BLaER1 treated with 17β-estradiol and CSF1 and Interleukin-3, amounts not matched to agents 10 nM and 100 nM (cell line): ENCODE measurements around the gene ASIC2.

ENCODE experiments used
- H3K27ac ChIP-seq, 11 experiments: shearing (Covaris generic); formaldehyde crosslinking; 2 replicates each; pipeline ENCODE4 v1.8.1; 2022
- H3K27me3 ChIP-seq, 11 experiments: shearing (Covaris generic); formaldehyde crosslinking; 2 replicates each; pipeline ENCODE4 v1.8.1; 2022
- H3K36me3 ChIP-seq, 11 experiments: shearing (Covaris generic); formaldehyde crosslinking; 2 replicates each; pipeline ENCODE4 v1.8.1; 2022
- H3K4me1 ChIP-seq, 10 experiments: shearing (Covaris generic); formaldehyde crosslinking; 2 replicates each; pipeline ENCODE4 v1.8.1; 2022
- H3K4me2 ChIP-seq, 11 experiments: shearing (Covaris generic); formaldehyde crosslinking; 2 replicates each; pipeline ENCODE4 v1.8.1; 2022
- H3K4me3 ChIP-seq, 10 experiments: shearing (Covaris generic); formaldehyde crosslinking; 2 replicates each; pipeline ENCODE4 v1.8.1; 2022
- H3K9ac ChIP-seq, 11 experiments: shearing (Covaris generic); formaldehyde crosslinking; 2 replicates each; pipeline ENCODE4 v1.8.1; 2022
- H3K9me3 ChIP-seq, 11 experiments: shearing (Covaris generic); formaldehyde crosslinking; replicated peaks in 1 of 11; 2 replicates each; pipeline ENCODE4 v1.8.1; 2022
- H4K20me1 ChIP-seq, 11 experiments: shearing (Covaris generic); formaldehyde crosslinking; 2 replicates each; pipeline ENCODE4 v1.8.1; 2022
- Cebpa-rat ChIP-seq, 11 experiments: shearing (Covaris generic); IDR thresholded peaks; 2 replicates each; pipeline ENCODE4 v1.8.1; 2022

Gene ASIC2

GRCh38 chr17:33127706-33128105 is 165.4 kb downstream of the ASIC2 start:
- peak overlapping the region in 2 of 11 experiments; percentile 3 to 40; a peak in 3 of 22 replicates for H3K27ac ChIP-seq
- no peaks in the 10 kb centered on the region for H3K36me3 ChIP-seq
- no peak for TF ChIP-seq Cebpa-rat (IDR thresholded peaks at IDR 0.05)
- H3K4me1 ChIP-seq: peaks cover 0 to 17% (median 12%) of the 10 kb centered on the region in 10 experiments; a peak in 12 of 20 replicates
- no peak overlapping the region for H3K4me3 ChIP-seq
- no peaks in the 10 kb centered on the region for H3K9me3 ChIP-seq
- peak overlapping the region in 5 of 11 experiments; percentile 23 to 60 (median 49); a peak in 8 of 22 replicates for H3K4me2 ChIP-seq
- no peaks in the 10 kb centered on the region for H3K27me3 ChIP-seq
- no peak overlapping the region for H3K9ac ChIP-seq
- H4K20me1 ChIP-seq: peaks cover 0 to 9% (median 0%) of the 10 kb centered on the region in 11 experiments; a peak in 1 of 22 replicates

GRCh38 chr17:33126086-33126485 is 167.0 kb downstream of the ASIC2 start:
- Histone ChIP-seq H3K9me3 (no peaks in the 10 kb centered on the region), H3K4me3 (no peak overlapping the region), H4K20me1 (peaks cover 0 to 9% (median 0%) of the 10 kb centered on the region in 11 experiments; a peak in 1 of 22 replicates), H3K27me3 (no peaks in the 10 kb centered on the region), H3K36me3 (no peaks in the 10 kb centered on the region), H3K27ac (no peak overlapping the region), H3K9ac (no peak overlapping the region), H3K4me2 (no peak overlapping the region), H3K4me1 (peaks cover 15 to 32% (median 26%) of the 10 kb centered on the region in 10 experiments)
- TF ChIP-seq Cebpa-rat (IDR thresholded peaks at IDR 0.05): no peak

GRCh38 chr17:33125552-33125950 is 167.5 kb downstream of the ASIC2 start:
- Histone ChIP-seq H3K4me2 (peak overlapping the region in 3 of 11 experiments; percentile 1 to 40 (median 3); a peak in 1 of 22 replicates), H3K9ac (no peak overlapping the region), H3K4me3 (no peak overlapping the region), H3K4me1 (peaks cover 20 to 37% (median 30%) of the 10 kb centered on the region in 10 experiments), H3K36me3 (no peaks in the 10 kb centered on the region), H3K27ac (no peak overlapping the region), H3K9me3 (no peaks in the 10 kb centered on the region), H4K20me1 (peaks cover 0 to 9% (median 0%) of the 10 kb centered on the region in 11 experiments; a peak in 1 of 22 replicates), H3K27me3 (no peaks in the 10 kb centered on the region)
- no peak for TF ChIP-seq Cebpa-rat (IDR thresholded peaks at IDR 0.05)

GRCh38 chr17:33124871-33125551 is 168.1 kb downstream of the ASIC2 start:
- TF ChIP-seq Cebpa-rat (IDR thresholded peaks at IDR 0.05): no peak

GRCh38 chr17:33124185-33124584 is 168.9 kb downstream of the ASIC2 start:
- Histone ChIP-seq H3K9ac (no peak overlapping the region), H4K20me1 (peaks cover 0 to 9% (median 0%) of the 10 kb centered on the region in 11 experiments; a peak in 1 of 22 replicates), H3K4me2 (no peak overlapping the region), H3K36me3 (no peaks in the 10 kb centered on the region), H3K9me3 (no peaks in the 10 kb centered on the region), H3K27ac (no peak overlapping the region), H3K4me1 (peaks cover 28 to 43% (median 37%) of the 10 kb centered on the region in 10 experiments), H3K4me3 (no peak overlapping the region), H3K27me3 (no peaks in the 10 kb centered on the region)
- no peak for TF ChIP-seq Cebpa-rat (IDR thresholded peaks at IDR 0.05)

More at GRCh38 chr17:33124871-33125551, 168.1 kb downstream of the ASIC2 start:
- H4K20me1 ChIP-seq: peaks cover 0 to 9% (median 0%) of the 10 kb centered on the region in 11 experiments; a peak in 1 of 22 replicates
- no peak overlapping the region for H3K27ac ChIP-seq
- peak overlapping the region in 4 of 11 experiments; percentile 1 to 40 (median 2); a peak in 2 of 22 replicates for H3K4me2 ChIP-seq
- no peaks in the 10 kb centered on the region for H3K36me3 ChIP-seq
- H3K9me3 ChIP-seq: no peaks in the 10 kb centered on the region
- no peak overlapping the region for H3K4me3 ChIP-seq
- no peaks in the 10 kb centered on the region for H3K27me3 ChIP-seq
- peaks cover 25 to 42% (median 34%) of the 10 kb centered on the region in 10 experiments for H3K4me1 ChIP-seq
- no peak overlapping the region for H3K9ac ChIP-seq

- Histone ChIP-seq H3K27me3 (no peaks in the 10 kb centered on the region), H3K27ac (peak overlapping the region in 6 of 11 experiments; percentile 31 to 70 (median 48); a peak in 9 of 22 replicates), H3K9me3 (no peaks in the 10 kb centered on the region), H3K4me3 (peak overlapping the region in 1 of 10 experiments; percentile 1; a peak in 1 of 20 replicates), H3K9ac (peak overlapping the region in 1 of 11 experiments; percentile 31; a peak in 2 of 22 replicates), H3K4me1 (peaks cover 11 to 43% (median 32%) of the 10 kb centered on the region in 10 experiments), H3K36me3 (no peaks in the 10 kb centered on the region), H4K20me1 (no peaks in the 10 kb centered on the region; a peak in 1 of 22 replicates), H3K4me2 (peak overlapping the region; percentile 38 to 96 (median 79))
- TF ChIP-seq Cebpa-rat (IDR thresholded peaks at IDR 0.05): no peak
These were observed 171.3 kb downstream of the ASIC2 start for GRCh38 chr17:33121756-33122155.

- Histone ChIP-seq H3K27me3 (no peaks in the 10 kb centered on the region), H3K36me3 (no peaks in the 10 kb centered on the region), H3K9ac (peak overlapping the region in 1 of 11 experiments; percentile 31; a peak in 2 of 22 replicates), H4K20me1 (no peaks in the 10 kb centered on the region; a peak in 1 of 22 replicates), H3K4me3 (peak overlapping the region in 1 of 10 experiments; percentile 1; a peak in 1 of 20 replicates), H3K9me3 (no peaks in the 10 kb centered on the region), H3K4me2 (peak overlapping the region; percentile 38 to 96 (median 79)), H3K27ac (peak overlapping the region in 6 of 11 experiments; percentile 31 to 70 (median 48); a peak in 8 of 22 replicates), H3K4me1 (peaks cover 11 to 43% (median 32%) of the 10 kb centered on the region in 10 experiments)
- peak in 5 of 11 experiments; percentile 16 to 58 (median 45); a peak in 4 of 22 replicates for TF ChIP-seq Cebpa-rat (IDR thresholded peaks at IDR 0.05)
These were observed 171.8 kb downstream of the ASIC2 start for GRCh38 chr17:33121272-33121671.

- H3K27ac ChIP-seq: no peak overlapping the region; a peak in 1 of 22 replicates
- H3K4me2 ChIP-seq: peak overlapping the region in 9 of 11 experiments; percentile 67 to 96 (median 82); a peak in 14 of 22 replicates
- H3K9ac ChIP-seq: no peak overlapping the region
- H3K36me3 ChIP-seq: no peaks in the 10 kb centered on the region
- H4K20me1 ChIP-seq: no peaks in the 10 kb centered on the region
- no peak for TF ChIP-seq Cebpa-rat (IDR thresholded peaks at IDR 0.05)
- no peaks in the 10 kb centered on the region for H3K27me3 ChIP-seq
- no peaks in the 10 kb centered on the region for H3K9me3 ChIP-seq
- H3K4me1 ChIP-seq: peaks cover 11 to 34% (median 29%) of the 10 kb centered on the region in 10 experiments
- H3K4me3 ChIP-seq: no peak overlapping the region
These were observed 173.0 kb downstream of the ASIC2 start for GRCh38 chr17:33120103-33120502.

GRCh38 chr17:33118391-33119075 is 174.6 kb downstream of the ASIC2 start:
- Histone ChIP-seq H3K36me3 (no peaks in the 10 kb centered on the region), H3K4me3 (no peak overlapping the region), H3K27ac (no peak overlapping the region), H3K4me2 (no peak overlapping the region), H3K9me3 (no peaks in the 10 kb centered on the region), H4K20me1 (no peaks in the 10 kb centered on the region), H3K27me3 (no peaks in the 10 kb centered on the region), H3K9ac (no peak overlapping the region), H3K4me1 (peaks cover 11 to 37% (median 30%) of the 10 kb centered on the region in 10 experiments)
- no peak for TF ChIP-seq Cebpa-rat (IDR thresholded peaks at IDR 0.05)
